ENCODE measurements around the gene ZNF182. TPM values are rescaled to one million over a fixed set of nuclear protein-coding genes. Genes with fewer than 3 reads are reported as not detected.

The ZNF182 gene
- total and polyA plus RNA-seq, 2 experiments from 2014 or later, result 6.2 to 7.1 TPM

GRCh38 chrX:48022100-48022499, 18.3 kb upstream of the ZNF182 start (continued):
- TF ChIP-seq, protein P1, sequence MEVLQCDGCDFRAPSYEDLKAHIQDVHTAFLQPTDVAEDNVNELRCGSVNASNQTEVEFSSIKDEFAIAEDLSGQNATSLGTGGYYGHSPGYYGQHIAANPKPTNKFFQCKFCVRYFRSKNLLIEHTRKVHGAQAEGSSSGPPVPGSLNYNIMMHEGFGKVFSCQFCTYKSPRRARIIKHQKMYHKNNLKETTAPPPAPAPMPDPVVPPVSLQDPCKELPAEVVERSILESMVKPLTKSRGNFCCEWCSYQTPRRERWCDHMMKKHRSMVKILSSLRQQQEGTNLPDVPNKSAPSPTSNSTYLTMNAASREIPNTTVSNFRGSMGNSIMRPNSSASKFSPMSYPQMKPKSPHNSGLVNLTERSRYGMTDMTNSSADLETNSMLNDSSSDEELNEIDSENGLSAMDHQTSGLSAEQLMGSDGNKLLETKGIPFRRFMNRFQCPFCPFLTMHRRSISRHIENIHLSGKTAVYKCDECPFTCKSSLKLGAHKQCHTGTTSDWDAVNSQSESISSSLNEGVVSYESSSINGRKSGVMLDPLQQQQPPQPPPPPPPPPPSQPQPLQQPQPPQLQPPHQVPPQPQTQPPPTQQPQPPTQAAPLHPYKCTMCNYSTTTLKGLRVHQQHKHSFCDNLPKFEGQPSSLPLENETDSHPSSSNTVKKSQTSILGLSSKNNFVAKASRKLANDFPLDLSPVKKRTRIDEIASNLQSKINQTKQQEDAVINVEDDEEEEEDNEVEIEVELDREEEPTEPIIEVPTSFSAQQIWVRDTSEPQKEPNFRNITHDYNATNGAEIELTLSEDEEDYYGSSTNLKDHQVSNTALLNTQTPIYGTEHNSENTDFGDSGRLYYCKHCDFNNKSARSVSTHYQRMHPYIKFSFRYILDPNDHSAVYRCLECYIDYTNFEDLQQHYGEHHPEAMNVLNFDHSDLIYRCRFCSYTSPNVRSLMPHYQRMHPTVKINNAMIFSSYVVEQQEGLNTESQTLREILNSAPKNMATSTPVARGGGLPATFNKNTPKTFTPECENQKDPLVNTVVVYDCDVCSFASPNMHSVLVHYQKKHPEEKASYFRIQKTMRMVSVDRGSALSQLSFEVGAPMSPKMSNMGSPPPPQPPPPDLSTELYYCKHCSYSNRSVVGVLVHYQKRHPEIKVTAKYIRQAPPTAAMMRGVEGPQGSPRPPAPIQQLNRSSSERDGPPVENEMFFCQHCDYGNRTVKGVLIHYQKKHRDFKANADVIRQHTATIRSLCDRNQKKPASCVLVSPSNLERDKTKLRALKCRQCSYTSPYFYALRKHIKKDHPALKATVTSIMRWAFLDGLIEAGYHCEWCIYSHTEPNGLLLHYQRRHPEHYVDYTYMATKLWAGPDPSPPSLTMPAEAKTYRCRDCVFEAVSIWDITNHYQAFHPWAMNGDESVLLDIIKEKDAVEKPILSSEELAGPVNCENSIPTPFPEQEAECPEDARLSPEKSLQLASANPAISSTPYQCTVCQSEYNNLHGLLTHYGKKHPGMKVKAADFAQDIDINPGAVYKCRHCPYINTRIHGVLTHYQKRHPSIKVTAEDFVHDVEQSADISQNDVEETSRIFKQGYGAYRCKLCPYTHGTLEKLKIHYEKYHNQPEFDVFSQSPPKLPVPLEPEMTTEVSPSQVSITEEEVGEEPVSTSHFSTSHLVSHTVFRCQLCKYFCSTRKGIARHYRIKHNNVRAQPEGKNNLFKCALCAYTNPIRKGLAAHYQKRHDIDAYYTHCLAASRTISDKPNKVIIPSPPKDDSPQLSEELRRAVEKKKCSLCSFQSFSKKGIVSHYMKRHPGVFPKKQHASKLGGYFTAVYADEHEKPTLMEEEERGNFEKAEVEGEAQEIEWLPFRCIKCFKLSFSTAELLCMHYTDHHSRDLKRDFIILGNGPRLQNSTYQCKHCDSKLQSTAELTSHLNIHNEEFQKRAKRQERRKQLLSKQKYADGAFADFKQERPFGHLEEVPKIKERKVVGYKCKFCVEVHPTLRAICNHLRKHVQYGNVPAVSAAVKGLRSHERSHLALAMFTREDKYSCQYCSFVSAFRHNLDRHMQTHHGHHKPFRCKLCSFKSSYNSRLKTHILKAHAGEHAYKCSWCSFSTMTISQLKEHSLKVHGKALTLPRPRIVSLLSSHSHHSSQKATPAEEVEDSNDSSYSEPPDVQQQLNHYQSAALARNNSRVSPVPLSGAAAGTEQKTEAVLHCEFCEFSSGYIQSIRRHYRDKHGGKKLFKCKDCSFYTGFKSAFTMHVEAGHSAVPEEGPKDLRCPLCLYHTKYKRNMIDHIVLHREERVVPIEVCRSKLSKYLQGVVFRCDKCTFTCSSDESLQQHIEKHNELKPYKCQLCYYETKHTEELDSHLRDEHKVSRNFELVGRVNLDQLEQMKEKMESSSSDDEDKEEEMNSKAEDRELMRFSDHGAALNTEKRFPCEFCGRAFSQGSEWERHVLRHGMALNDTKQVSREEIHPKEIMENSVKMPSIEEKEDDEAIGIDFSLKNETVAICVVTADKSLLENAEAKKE (CRISPR knock-in tag; IDR thresholded peaks at IDR 0.05), result no peak
- TF ChIP-seq CREB1 (CRISPR knock-in tag; IDR thresholded peaks at IDR 0.05; ENCODE audit: low read depth), result no peak

GRCh38 chrX:48021026-48021900, 17.5 kb upstream of the ZNF182 start:
- H3K36me3 Mint-ChIP-seq (ENCODE audit: low read depth), result no peaks in the 10 kb centered on the region
- H3F3A ChIP-seq (replicated peaks; ENCODE audit: low read depth), result no peaks in the 10 kb centered on the region
- TF ChIP-seq, protein P2, sequence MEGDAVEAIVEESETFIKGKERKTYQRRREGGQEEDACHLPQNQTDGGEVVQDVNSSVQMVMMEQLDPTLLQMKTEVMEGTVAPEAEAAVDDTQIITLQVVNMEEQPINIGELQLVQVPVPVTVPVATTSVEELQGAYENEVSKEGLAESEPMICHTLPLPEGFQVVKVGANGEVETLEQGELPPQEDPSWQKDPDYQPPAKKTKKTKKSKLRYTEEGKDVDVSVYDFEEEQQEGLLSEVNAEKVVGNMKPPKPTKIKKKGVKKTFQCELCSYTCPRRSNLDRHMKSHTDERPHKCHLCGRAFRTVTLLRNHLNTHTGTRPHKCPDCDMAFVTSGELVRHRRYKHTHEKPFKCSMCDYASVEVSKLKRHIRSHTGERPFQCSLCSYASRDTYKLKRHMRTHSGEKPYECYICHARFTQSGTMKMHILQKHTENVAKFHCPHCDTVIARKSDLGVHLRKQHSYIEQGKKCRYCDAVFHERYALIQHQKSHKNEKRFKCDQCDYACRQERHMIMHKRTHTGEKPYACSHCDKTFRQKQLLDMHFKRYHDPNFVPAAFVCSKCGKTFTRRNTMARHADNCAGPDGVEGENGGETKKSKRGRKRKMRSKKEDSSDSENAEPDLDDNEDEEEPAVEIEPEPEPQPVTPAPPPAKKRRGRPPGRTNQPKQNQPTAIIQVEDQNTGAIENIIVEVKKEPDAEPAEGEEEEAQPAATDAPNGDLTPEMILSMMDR (conservative IDR thresholded peaks at IDR 0.05; ENCODE audit: low read depth in 2 of 2), result peak in 1 of 2 experiments; percentile 14; a peak in 1 of 4 replicates
- TF ChIP-seq, protein P1 (CRISPR knock-in tag; IDR thresholded peaks at IDR 0.05), result no peak
- TF ChIP-seq ZNF114 (CRISPR knock-in tag; IDR thresholded peaks at IDR 0.05), result no peak
- no peaks in the 10 kb centered on the region for H3K9me2 ChIP-seq (ENCODE audit: insufficient read depth)
- H4K20me1 ChIP-seq (replicated peaks; ENCODE audit: insufficient read depth), result no peaks in the 10 kb centered on the region
- H3K27me3 ChIP-seq (ENCODE audit: insufficient read depth), result no peaks in the 10 kb centered on the region
- H3K27me3 Mint-ChIP-seq (ENCODE audit: insufficient read depth, low read depth, poor library complexity), result peaks cover 2% of the 10 kb centered on the region
- peak overlapping the region; percentile 96 for H2AFZ ChIP-seq
- peak overlapping the region; percentile 100 for H3K27ac Mint-ChIP-seq
- H3K27ac ChIP-seq (ENCODE audit: low read depth), result peak overlapping the region; percentile 97
- no peaks in the 10 kb centered on the region for H3K36me3 ChIP-seq (ENCODE audit: insufficient read depth)
- H3K4me2 ChIP-seq, result peak overlapping the region; percentile 78
- H3K9me3 Mint-ChIP-seq, result peaks cover 3% of the 10 kb centered on the region; the same call in 1 of the 3 replicates
- no peaks in the 10 kb centered on the region for H3K79me2 ChIP-seq (replicated peaks; ENCODE audit: insufficient read depth)
- peak overlapping the region; percentile 94 for H3K4me3 Mint-ChIP-seq
- ATAC-seq, result peak; percentile 86
- no peaks in the 10 kb centered on the region; the same call in 1 of the 2 replicates for H3K4me1 ChIP-seq (ENCODE audit: insufficient read depth)
- H3K4me1 Mint-ChIP-seq, result peaks cover 4% of the 10 kb centered on the region; the same call in 1 of the 3 replicates
- H3K4me3 ChIP-seq, result peak overlapping the region; percentile 80
- DNase-seq (ENCODE audit: low spot score), result peak; percentile 71

All from GM23338 (cell line).